ENCODE results near the gene DAND5. TPM values are rescaled to one million over a fixed set of nuclear protein-coding genes. Genes with fewer than 3 reads are reported as not detected.

Gene DAND5
- total and polyA plus RNA-seq, 9 of the 15 experiments (the other 6 are each of a cell fraction or from before 2014, with no cell fraction given), result 0.22 to 0.83 (median 0.60) TPM

GRCh38 chr19:12985049-12985776 lies 15.8 kb downstream of the DAND5 start (continued):
- TF ChIP-seq HDAC2 (IDR thresholded peaks at IDR 0.05) (peak; percentile 69; the same call in 1 of the 2 replicates), THRA (IDR thresholded peaks at IDR 0.05) (no peak), BCL6 (CRISPR knock-in tag; IDR thresholded peaks at IDR 0.05) (no peak), ZNF140 (CRISPR knock-in tag; IDR thresholded peaks at IDR 0.05) (no peak), RBM39 (optimal IDR thresholded peaks at IDR 0.05; ENCODE audit: low read depth, low read length) (no peak), SAP30 (IDR thresholded peaks at IDR 0.05; ENCODE audit: borderline replicate concordance, insufficient read depth, low read depth, low read length, poor library complexity, severe bottlenecking) (peak; percentile 80), PTRF (tag; IDR thresholded peaks at IDR 0.05) (no peak), ATF7 (IDR thresholded peaks at IDR 0.05) (peak; percentile 72; the same call in 1 of the 2 replicates), ZNF282 (CRISPR knock-in tag; IDR thresholded peaks at IDR 0.05) (no peak), ZFP91 (CRISPR knock-in tag; IDR thresholded peaks at IDR 0.05) (no peak; the same call in 1 of the 2 replicates), MED1 (CRISPR knock-in tag; IDR thresholded peaks at IDR 0.05; ENCODE audit: borderline replicate concordance) (no peak), RAD51 (IDR thresholded peaks at IDR 0.05; ENCODE audit: borderline replicate concordance, low read depth) (peak; percentile 89), SP2 (IDR thresholded peaks at IDR 0.05; ENCODE audit: extremely low read depth, low read depth, low read length, poor library complexity, severe bottlenecking) (no peak), NFE2 (IDR thresholded peaks at IDR 0.05; ENCODE audit: low read depth) (no peak), CREM (IDR thresholded peaks at IDR 0.05; ENCODE audit: low read depth) (peak; percentile 89), CTCF (IDR thresholded peaks at IDR 0.05 in 2 of 3, conservative IDR thresholded peaks at IDR 0.05 in 1 of 3; ENCODE audit: insufficient read depth in 2 of 3, low read depth in 1 of 3, low read length in 3 of 3) (peak in 2 of 3 experiments; percentile 23 to 32; a peak in 1 of 6 replicates), NFIC (IDR thresholded peaks at IDR 0.05) (no peak), HOMEZ (CRISPR knock-in tag; IDR thresholded peaks at IDR 0.05) (no peak), PHF20 (IDR thresholded peaks at IDR 0.05; ENCODE audit: partially characterized antibody) (no peak), MAFG (tag; conservative IDR thresholded peaks at IDR 0.05) (no peak), ZNF184 (CRISPR knock-in tag; IDR thresholded peaks at IDR 0.05) (no peak), MXD1 (CRISPR knock-in tag; IDR thresholded peaks at IDR 0.05; ENCODE audit: borderline replicate concordance, poor library complexity, severe bottlenecking) (peak; percentile 70)

All from K562 (cell line).